Neuronal stem cell (in vitro differentiated cells): ENCODE results near the gene CLASP1.

Experiments
- DNase-seq: peaks from one replicate; pipeline ENCODE4 v3.0.0-alpha.2; 2013; ENCODE audit warnings: low spot score
- H2AFZ ChIP-seq: one replicate; pipeline ENCODE4 v1.6.1; 2013; ENCODE audit warnings: mild to moderate bottlenecking, low read length, inconsistent platforms
- H2AK5ac ChIP-seq: 2 replicates; pipeline ENCODE4 v1.6.1; 2013; ENCODE audit warnings: low read depth, mild to moderate bottlenecking, inconsistent platforms, low read length, moderate library complexity, mixed read lengths
- H2BK120ac ChIP-seq: 2 replicates; pipeline ENCODE4 v1.6.1; 2013; ENCODE audit warnings: low read depth, mild to moderate bottlenecking, inconsistent platforms, low read length, moderate library complexity, mixed read lengths
- H2BK12ac ChIP-seq: one replicate; pipeline ENCODE4 v1.6.1; 2013; ENCODE audit warnings: low read length, inconsistent platforms
- H2BK15ac ChIP-seq: 2 replicates; pipeline ENCODE4 v1.6.1; 2013; ENCODE audit warnings: mild to moderate bottlenecking, low read length, inconsistent platforms, mixed read lengths
- H2BK5ac ChIP-seq: one replicate; pipeline ENCODE4 v1.6.1; 2013; ENCODE audit warnings: inconsistent platforms, mild to moderate bottlenecking, low read length, moderate library complexity
- H3K14ac ChIP-seq: one replicate; pipeline ENCODE4 v1.6.1; 2013; ENCODE audit warnings: low read length, inconsistent platforms
- H3K18ac ChIP-seq: 2 replicates; pipeline ENCODE4 v1.6.1; 2013; ENCODE audit warnings: low read length, inconsistent platforms
- H3K23ac ChIP-seq: 2 replicates; pipeline ENCODE4 v1.6.1; 2013; ENCODE audit warnings: low read depth, mild to moderate bottlenecking, mixed read lengths, low read length, inconsistent platforms; ENCODE audit not compliant: poor library complexity
- H3K27ac ChIP-seq: replicated peaks from 3 replicates; pipeline ENCODE4 v1.5.1; 2013; ENCODE audit warnings: low read length, inconsistent platforms
- H3K27me3 ChIP-seq, 3 experiments: 2 replicates each; pipeline ENCODE4 v1.6.1; 2013; ENCODE audit warnings: low read length in 3 of 3, mild to moderate bottlenecking in 2 of 3, inconsistent platforms in 1 of 3, low read depth in 1 of 3, mixed read lengths in 1 of 3, moderate library complexity in 1 of 3; ENCODE audit not compliant: control insufficient read depth in 3 of 3, insufficient read depth in 3 of 3
- H3K36me3 ChIP-seq, 2 donors: replicated peaks in 1 of 2; 2 replicates each; pipeline ENCODE4 v1.6.1; 2013; ENCODE audit warnings: low read length in 2 of 2; ENCODE audit not compliant: control insufficient read depth in 2 of 2, insufficient read depth in 2 of 2
- H3K4ac ChIP-seq: 2 replicates; pipeline ENCODE4 v1.6.1; 2013; ENCODE audit warnings: inconsistent platforms, mild to moderate bottlenecking, low read length, moderate library complexity
- H3K4me1 ChIP-seq, 2 donors: 1 replicate in 1 of 2; 2 replicates in 1 of 2; pipeline ENCODE4 v1.6.1; 2013; ENCODE audit warnings: low read length in 2 of 2, low read depth in 1 of 2; ENCODE audit not compliant: control insufficient read depth in 2 of 2, insufficient read depth in 1 of 2
- H3K4me2 ChIP-seq: one replicate; pipeline ENCODE4 v1.6.1; 2013; ENCODE audit warnings: mild to moderate bottlenecking, low read length, inconsistent platforms; ENCODE audit not compliant: insufficient read depth, poor library complexity, severe bottlenecking
- H3K4me3 ChIP-seq, 2 donors: 2 replicates each; pipeline ENCODE4 v1.5.1; 2013; ENCODE audit warnings: low read length in 2 of 2, mild to moderate bottlenecking in 2 of 2, inconsistent platforms in 1 of 2, moderate library complexity in 1 of 2
- H3K79me1 ChIP-seq: one replicate; pipeline ENCODE4 v1.6.1; 2013; ENCODE audit warnings: low read depth, mild to moderate bottlenecking, inconsistent platforms, low read length, moderate library complexity
- H3K9ac ChIP-seq: one replicate; pipeline ENCODE4 v1.6.1; 2013; ENCODE audit warnings: mild to moderate bottlenecking, low read depth, low read length, inconsistent platforms; ENCODE audit not compliant: poor library complexity
- H3K9me3 ChIP-seq, 2 donors: replicated peaks in 1 of 2; 2 replicates each; pipeline versions ENCODE3 to v1.6.1; 2013; ENCODE audit warnings: low read length in 2 of 2, mild to moderate bottlenecking in 2 of 2, inconsistent platforms in 1 of 2, low read depth in 1 of 2, mixed read lengths in 1 of 2, moderate library complexity in 1 of 2; ENCODE audit not compliant: control insufficient read depth in 2 of 2, insufficient read depth in 1 of 2
- H4K8ac ChIP-seq: one replicate; pipeline ENCODE4 v1.6.1; 2013; ENCODE audit warnings: low read depth, mild to moderate bottlenecking, inconsistent platforms, low read length, moderate library complexity
- H4K91ac ChIP-seq: one replicate; pipeline ENCODE4 v1.6.1; 2013; ENCODE audit warnings: low read length, low read depth, mild to moderate bottlenecking, inconsistent platforms; ENCODE audit not compliant: poor library complexity
- WGBS, 2 donors: extraction: QIAGEN DNeasy Blood & Tissue Kit; methylation state at CpG; one replicate each; pipeline ENCODE4 v1.1.7; 2013; ENCODE audit warnings: missing lambda C conversion rate in 2 of 2, mixed read lengths in 1 of 2; ENCODE audit not compliant: insufficient read length in 2 of 2, insufficient replicate concordance in 1 of 2; ENCODE audit errors: extremely low coverage in 2 of 2; 5-methylcytosine and 5-hydroxymethylcytosine counted together

Gene CLASP1

GRCh38 chr2:121634354-121635307, 14.6 kb downstream of the CLASP1 start:
- Histone ChIP-seq H4K91ac (no peak overlapping the region), H2BK12ac (no peak overlapping the region), H3K27ac (no peak overlapping the region), H3K18ac (no peak overlapping the region), H3K4me1 (peaks cover 0 to 2% of the 10 kb centered on the region in 2 donors), H3K4ac (no peak overlapping the region), H3K79me1 (peaks cover 3% of the 10 kb centered on the region), H4K8ac (no peak overlapping the region), H3K23ac (no peak overlapping the region), H3K9ac (no peak overlapping the region), H3K4me3 (no peak overlapping the region), H2AFZ (no peak overlapping the region), H3K4me2 (no peak overlapping the region), H2BK5ac (no peak overlapping the region), H3K36me3 (peaks cover 0 to 6% of the 10 kb centered on the region in 2 donors), H2BK15ac (no peak overlapping the region), H3K9me3 (peaks cover 0 to 25% of the 10 kb centered on the region in 2 donors), H3K14ac (no peak overlapping the region), H2AK5ac (no peak overlapping the region), H2BK120ac (no peak overlapping the region), H3K27me3 (no peaks in the 10 kb centered on the region)
- no CpG with 5 or more reads among the region's 6 CpGs for WGBS, 2 donors
- no peak for DNase-seq

DNA sequence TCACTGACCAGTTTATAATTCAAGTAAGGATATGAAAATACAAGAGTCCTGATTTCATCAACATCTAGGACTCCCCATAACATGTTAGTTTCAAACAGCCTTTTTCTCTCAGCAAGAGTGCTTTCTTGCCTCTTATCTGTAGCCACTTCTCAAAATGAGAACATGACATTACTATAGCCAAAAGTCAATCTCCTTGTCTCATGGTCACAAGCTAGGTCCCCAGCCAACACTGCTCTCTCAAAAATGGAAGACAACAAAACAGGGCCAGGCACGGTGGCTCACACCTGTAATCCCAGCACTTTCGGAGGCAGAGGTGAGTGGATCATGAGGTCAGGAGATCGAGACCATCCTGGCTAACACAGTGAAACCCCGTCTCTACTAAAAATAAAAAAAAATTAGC, 15.8 kb downstream of the CLASP1 start:
- peaks cover 0 to 2% of the 10 kb centered on the region in 2 donors for H3K4me1 ChIP-seq
- no peak overlapping the region for H3K4ac ChIP-seq
- no peak overlapping the region for H4K8ac ChIP-seq
- peaks cover 3% of the 10 kb centered on the region for H3K79me1 ChIP-seq
- no peak overlapping the region for H3K18ac ChIP-seq
- no peak overlapping the region for H3K4me2 ChIP-seq
- no peak overlapping the region for H2BK120ac ChIP-seq
- no peaks in the 10 kb centered on the region for H3K36me3 ChIP-seq
- H3K23ac ChIP-seq: no peak overlapping the region
- H2AK5ac ChIP-seq: no peak overlapping the region
- WGBS, 2 donors: no CpG with 5 or more reads among the region's 4 CpGs
- H3K27ac ChIP-seq: no peak overlapping the region
- H3K9ac ChIP-seq: no peak overlapping the region
- H3K14ac ChIP-seq: no peak overlapping the region
- H2BK5ac ChIP-seq: no peak overlapping the region
- H2AFZ ChIP-seq: no peak overlapping the region
- H3K9me3 ChIP-seq: peaks cover 0 to 18% of the 10 kb centered on the region in 2 donors
- no peak overlapping the region for H3K4me3 ChIP-seq
- DNase-seq: no peak
- H2BK12ac ChIP-seq: no peak overlapping the region
- no peak overlapping the region for H2BK15ac ChIP-seq
- H4K91ac ChIP-seq: no peak overlapping the region
- no peaks in the 10 kb centered on the region for H3K27me3 ChIP-seq

- Histone ChIP-seq H2AK5ac (no peak overlapping the region), H3K9me3 (peaks cover 0 to 26% of the 10 kb centered on the region in 2 donors), H3K27ac (no peak overlapping the region), H3K4me2 (no peak overlapping the region), H3K4me3 (no peak overlapping the region), H2BK12ac (no peak overlapping the region), H3K4me1 (no peaks in the 10 kb centered on the region), H3K23ac (no peak overlapping the region), H3K79me1 (peaks cover 4% of the 10 kb centered on the region), H3K18ac (no peak overlapping the region), H2BK120ac (no peak overlapping the region), H4K8ac (no peak overlapping the region), H4K91ac (no peak overlapping the region), H2AFZ (no peak overlapping the region), H3K4ac (no peak overlapping the region), H3K9ac (no peak overlapping the region), H3K27me3 (no peaks in the 10 kb centered on the region), H2BK15ac (no peak overlapping the region), H3K36me3 (peaks cover 0 to 19% of the 10 kb centered on the region in 2 donors), H3K14ac (no peak overlapping the region), H2BK5ac (no peak overlapping the region)
- WGBS, 2 donors: no CpG with 5 or more reads among the region's 4 CpGs
- no peak for DNase-seq
Observed at GRCh38 chr2:121627525-121628050, 21.7 kb downstream of the CLASP1 start.

- Histone ChIP-seq H2BK15ac (no peak overlapping the region), H3K27ac (no peak overlapping the region), H2BK5ac (no peak overlapping the region), H3K79me1 (peaks cover 4% of the 10 kb centered on the region), H4K91ac (no peak overlapping the region), H3K36me3 (peaks cover 0 to 22% of the 10 kb centered on the region in 2 donors), H2BK12ac (no peak overlapping the region), H3K4me2 (no peak overlapping the region), H2AK5ac (no peak overlapping the region), H3K9me3 (peaks cover 0 to 26% of the 10 kb centered on the region in 2 donors), H2AFZ (no peak overlapping the region), H2BK120ac (no peak overlapping the region), H3K23ac (no peak overlapping the region), H4K8ac (no peak overlapping the region), H3K9ac (no peak overlapping the region), H3K4me1 (no peaks in the 10 kb centered on the region), H3K14ac (no peak overlapping the region), H3K4ac (no peak overlapping the region), H3K27me3 (no peaks in the 10 kb centered on the region), H3K4me3 (no peak overlapping the region), H3K18ac (no peak overlapping the region)
- DNase-seq: no peak
- no CpG with 5 or more reads among the region's 4 CpGs for whole genome bisulfite sequencing, 2 donors
Observed at GRCh38 chr2:121626777-121627524, 22.3 kb downstream of the CLASP1 start.
